Keratinocyte (primary cell): Measurements from ENCODE around the gene NIN.

Source experiments
- EZH2 ChIP-seq: IDR thresholded peaks from one replicate; pipeline ENCODE4 v1.6.1; 2012; ENCODE audit warnings: inconsistent platforms, mild to moderate bottlenecking, low read length, moderate library complexity
- TF ChIP-seq, protein P1 (sequence below), 3 experiments: IDR thresholded peaks in 1 of 3; conservative IDR thresholded peaks in 1 of 3; optimal IDR thresholded peaks in 1 of 3; 2 replicates in 2 of 3; 3 replicates in 1 of 3; pipeline versions ENCODE3 to v1.5.1; 2011; ENCODE audit warnings: low read length in 3 of 3, mild to moderate bottlenecking in 3 of 3, moderate library complexity in 2 of 3, control low read depth in 1 of 3, inconsistent platforms in 1 of 3; ENCODE audit not compliant: insufficient read depth in 2 of 3; ENCODE audit errors: extremely low read depth in 1 of 3

DNA sequence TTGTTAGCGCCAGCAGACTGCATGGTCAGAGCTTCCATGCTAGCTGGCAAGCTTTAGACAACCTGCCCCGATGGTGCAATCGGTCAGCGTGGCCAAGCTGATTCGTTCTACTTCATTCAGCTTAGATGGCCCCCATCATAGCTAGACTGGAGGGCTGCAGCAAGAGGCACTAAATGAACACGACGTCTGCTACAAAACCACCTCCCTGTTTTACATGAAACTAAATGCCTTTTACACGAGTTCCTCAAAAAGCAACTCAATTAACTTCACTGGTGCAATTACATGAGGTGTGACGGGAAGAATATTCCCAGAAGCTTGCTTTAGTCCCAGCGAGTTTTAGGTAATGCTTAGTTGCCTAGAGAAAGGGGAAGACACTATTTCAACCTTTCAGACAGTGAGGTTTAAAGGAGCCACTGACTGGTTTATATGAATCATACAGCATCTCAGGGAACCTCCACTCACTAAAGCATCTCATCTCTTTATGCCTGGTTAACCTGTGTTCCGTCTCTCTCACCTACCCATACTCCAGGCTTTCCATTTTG lies 8.4 kb downstream of the NIN start:
- no peak for TF ChIP-seq EZH2
- TF ChIP-seq, protein P1, sequence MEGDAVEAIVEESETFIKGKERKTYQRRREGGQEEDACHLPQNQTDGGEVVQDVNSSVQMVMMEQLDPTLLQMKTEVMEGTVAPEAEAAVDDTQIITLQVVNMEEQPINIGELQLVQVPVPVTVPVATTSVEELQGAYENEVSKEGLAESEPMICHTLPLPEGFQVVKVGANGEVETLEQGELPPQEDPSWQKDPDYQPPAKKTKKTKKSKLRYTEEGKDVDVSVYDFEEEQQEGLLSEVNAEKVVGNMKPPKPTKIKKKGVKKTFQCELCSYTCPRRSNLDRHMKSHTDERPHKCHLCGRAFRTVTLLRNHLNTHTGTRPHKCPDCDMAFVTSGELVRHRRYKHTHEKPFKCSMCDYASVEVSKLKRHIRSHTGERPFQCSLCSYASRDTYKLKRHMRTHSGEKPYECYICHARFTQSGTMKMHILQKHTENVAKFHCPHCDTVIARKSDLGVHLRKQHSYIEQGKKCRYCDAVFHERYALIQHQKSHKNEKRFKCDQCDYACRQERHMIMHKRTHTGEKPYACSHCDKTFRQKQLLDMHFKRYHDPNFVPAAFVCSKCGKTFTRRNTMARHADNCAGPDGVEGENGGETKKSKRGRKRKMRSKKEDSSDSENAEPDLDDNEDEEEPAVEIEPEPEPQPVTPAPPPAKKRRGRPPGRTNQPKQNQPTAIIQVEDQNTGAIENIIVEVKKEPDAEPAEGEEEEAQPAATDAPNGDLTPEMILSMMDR (optimal IDR thresholded peaks at IDR 0.05 in 1 of 3, IDR thresholded peaks at IDR 0.05 in 1 of 3, conservative IDR thresholded peaks at IDR 0.05 in 1 of 3; ENCODE audit: extremely low read depth in 1 of 3, insufficient read depth in 2 of 3, low read length in 3 of 3): no peak
